Lung (tissue), 16 donors: ENCODE results near the gene ZCCHC2. TPM values are rescaled to one million over a fixed set of nuclear protein-coding genes. Genes with fewer than 3 reads are reported as not detected.

Experiments
- ATAC-seq: fragments of 200-7000 bp; cut with Tn5 transposase; one replicate; pipeline ENCODE4 v1.9.1; 2020; ENCODE audit warnings: moderate number of reproducible peaks; ENCODE audit not compliant: insufficient read depth, low FRiP score
- DNase-seq, 3 donors: peaks; one replicate each; pipeline ENCODE4 v3.0.0-alpha.2; 2013 to 2017
- H3K27ac ChIP-seq, 2 donors: one replicate each; pipeline ENCODE4 v1.5.1; 2013; ENCODE audit warnings: mild to moderate bottlenecking in 2 of 2, moderate library complexity in 2 of 2, control low read depth in 1 of 2, inconsistent platforms in 1 of 2, low read depth in 1 of 2, low read length in 1 of 2
- H3K27me3 ChIP-seq, 3 donors: one replicate each; pipeline ENCODE4 v1.5.1; 2013; ENCODE audit warnings: low read length in 2 of 3; ENCODE audit not compliant: control insufficient read depth in 3 of 3, insufficient read depth in 3 of 3
- H3K36me3 ChIP-seq, 4 donors: one replicate each; pipeline ENCODE4 v1.5.1; 2013; ENCODE audit warnings: low read length in 4 of 4, mild to moderate bottlenecking in 1 of 4, moderate library complexity in 1 of 4; ENCODE audit not compliant: control insufficient read depth in 4 of 4, insufficient read depth in 4 of 4
- H3K4me1 ChIP-seq, 5 donors: one replicate each; pipeline ENCODE4 v1.5.1; 2013; ENCODE audit warnings: low read length in 5 of 5, mild to moderate bottlenecking in 2 of 5, moderate library complexity in 1 of 5; ENCODE audit not compliant: control insufficient read depth in 5 of 5, insufficient read depth in 5 of 5
- H3K4me3 ChIP-seq: one replicate; pipeline ENCODE4 v1.5.1; 2013; ENCODE audit warnings: mild to moderate bottlenecking, control low read depth, moderate library complexity
- H3K9ac ChIP-seq, 2 donors: one replicate each; pipeline ENCODE4 v1.5.1; 2013; ENCODE audit warnings: low read length in 2 of 2, control low read depth in 1 of 2; ENCODE audit not compliant: insufficient read depth in 1 of 2
- H3K9me3 ChIP-seq, 4 donors: one replicate each; pipeline ENCODE4 v1.5.1; 2013; ENCODE audit warnings: low read length in 3 of 4, mild to moderate bottlenecking in 1 of 4, moderate library complexity in 1 of 4; ENCODE audit not compliant: control insufficient read depth in 4 of 4, insufficient read depth in 3 of 4
- WGBS, 2 donors: extraction: QIAGEN DNeasy Blood & Tissue Kit; methylation state at CpG; one replicate each; pipeline ENCODE4 v1.1.7; 2013; 5-methylcytosine and 5-hydroxymethylcytosine counted together
- long read RNA-seq, 5 donors: transcript quantifications; one replicate each; lab custom pipeline, GENCODE V29; 2026
- polyA plus RNA-seq, 2 donors: library from polyadenylated mRNA; stranded (reverse); fragments of 200-250 nt; gene quantifications; one replicate each; pipeline ENCODE4 v1.2.1, GENCODE V29; 2013
- total RNA-seq, 2 donors: library from RNA; depleted of rRNA in 1 of 2; stranded (reverse); fragments of >200 nt in 1 of 2; gene quantifications; one replicate each; pipeline ENCODE4 v1.2.1, GENCODE V29; 2014 to 2021
- TF ChIP-seq, protein P1 (sequence below): IDR thresholded peaks from 2 replicates; pipeline ENCODE4 v1.5.1; 2012; ENCODE audit warnings: mild to moderate bottlenecking; ENCODE audit errors: control extremely low read depth, extremely low read depth
- donor health status: control.
- donor health status: control.
- donor health status: Bipolar disorder and iron deficiency.
- donor health status: healthy.
- donor health status: DM: yes; HTN: yes; CAD: no.

The ZCCHC2 gene
- total RNA-seq (10 to 100 TPM; 25.5 to 33.9 TPM), polyA plus RNA-seq (10 to 100 TPM in 1 of 2 donors, 1 to 10 TPM in 1; 9.3 to 11.7 TPM)
- long read RNA-seq, donor 1, partial matches to known transcripts: 0 of 1 reads
- long read RNA-seq, donor 1, other reads (novel, unspliced or antisense): 0 of 1 reads
- long read RNA-seq, donor 2, partial matches to known transcripts: 0 of 1 reads
- long read RNA-seq, donor 2, other reads (novel, unspliced or antisense): 0 of 1 reads
- long read RNA-seq, donor 3: 0 reads
- long read RNA-seq, donor 4, partial matches to known transcripts: 0 of 2 reads
- long read RNA-seq, donor 4, other reads (novel, unspliced or antisense): 0 of 2 reads
- long read RNA-seq, donor 5, full-length matches to known transcripts: 4 of 4 reads
- long read RNA-seq, donor 5, partial matches to known transcripts: 0 of 4 reads
- long read RNA-seq, donor 5, other reads (novel, unspliced or antisense): 0 of 4 reads

DNA sequence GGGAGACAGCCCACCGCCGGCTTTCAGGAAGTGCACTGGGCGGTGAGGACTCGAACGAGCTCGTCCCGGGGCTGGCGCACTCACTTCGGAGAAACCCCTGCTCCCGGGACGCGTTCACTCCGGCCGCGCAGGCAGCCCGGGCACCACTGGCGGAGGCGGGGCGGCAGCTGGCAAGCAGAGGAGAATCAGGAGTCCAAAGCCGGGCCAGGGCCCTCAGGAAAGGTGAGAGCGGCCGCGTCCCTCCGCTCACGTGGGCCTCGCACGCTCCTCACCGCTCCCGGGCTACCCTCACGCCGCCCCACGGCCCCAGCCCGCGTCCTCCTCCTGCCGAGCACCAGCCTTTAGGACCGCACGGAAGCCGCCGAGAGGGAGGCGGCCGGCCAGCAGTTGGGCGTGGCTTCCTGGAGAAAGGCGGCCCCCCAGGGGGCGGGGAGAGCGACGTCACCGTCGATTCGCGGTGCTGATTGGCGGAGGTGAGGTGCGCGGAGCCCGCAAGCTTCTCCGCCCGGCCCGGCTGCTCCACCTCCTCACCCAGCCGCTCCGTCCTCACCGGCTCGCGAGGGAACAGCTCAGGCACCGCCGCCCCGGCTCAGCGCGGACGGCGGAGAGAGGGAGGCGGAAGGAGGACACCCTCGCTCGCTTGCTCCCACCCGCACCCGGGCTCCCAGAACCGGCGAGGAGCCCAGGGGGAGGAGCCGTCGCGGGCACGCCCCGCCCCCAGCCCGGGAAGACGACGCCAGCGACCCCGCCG lies at the start of gene ZCCHC2:
ZCCHC2 (plus strand) TSS at position 522 of the 751 bp plus-strand sequence. CDS start 400 bp downstream, outside the sequence.
- peak; percentile 98 to 99 (median 98) for DNase-seq
- WGBS, 2 donors: 1% methylated on average over 62 to 87 of the region's 87 CpGs
- TF ChIP-seq, protein P1, sequence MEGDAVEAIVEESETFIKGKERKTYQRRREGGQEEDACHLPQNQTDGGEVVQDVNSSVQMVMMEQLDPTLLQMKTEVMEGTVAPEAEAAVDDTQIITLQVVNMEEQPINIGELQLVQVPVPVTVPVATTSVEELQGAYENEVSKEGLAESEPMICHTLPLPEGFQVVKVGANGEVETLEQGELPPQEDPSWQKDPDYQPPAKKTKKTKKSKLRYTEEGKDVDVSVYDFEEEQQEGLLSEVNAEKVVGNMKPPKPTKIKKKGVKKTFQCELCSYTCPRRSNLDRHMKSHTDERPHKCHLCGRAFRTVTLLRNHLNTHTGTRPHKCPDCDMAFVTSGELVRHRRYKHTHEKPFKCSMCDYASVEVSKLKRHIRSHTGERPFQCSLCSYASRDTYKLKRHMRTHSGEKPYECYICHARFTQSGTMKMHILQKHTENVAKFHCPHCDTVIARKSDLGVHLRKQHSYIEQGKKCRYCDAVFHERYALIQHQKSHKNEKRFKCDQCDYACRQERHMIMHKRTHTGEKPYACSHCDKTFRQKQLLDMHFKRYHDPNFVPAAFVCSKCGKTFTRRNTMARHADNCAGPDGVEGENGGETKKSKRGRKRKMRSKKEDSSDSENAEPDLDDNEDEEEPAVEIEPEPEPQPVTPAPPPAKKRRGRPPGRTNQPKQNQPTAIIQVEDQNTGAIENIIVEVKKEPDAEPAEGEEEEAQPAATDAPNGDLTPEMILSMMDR: no peak
- ATAC-seq: peak; percentile 89
- H3K27ac ChIP-seq: peak within 1 kb of the TSS; percentile 98 to 100
- peak within 1 kb of the TSS; percentile 89 for H3K4me3 ChIP-seq
- no peaks in the 10 kb centered on the region for H3K36me3 ChIP-seq
- peak within 1 kb of the TSS; percentile 7 to 38 for H3K9ac ChIP-seq
- peaks cover 0 to 19% (median 12%) of the 10 kb centered on the region in 3 donors for H3K27me3 ChIP-seq
- H3K9me3 ChIP-seq: no peaks in the 10 kb centered on the region
- H3K4me1 ChIP-seq: peaks cover 2 to 32% (median 4%) of the 10 kb centered on the region in 5 donors

DNA sequence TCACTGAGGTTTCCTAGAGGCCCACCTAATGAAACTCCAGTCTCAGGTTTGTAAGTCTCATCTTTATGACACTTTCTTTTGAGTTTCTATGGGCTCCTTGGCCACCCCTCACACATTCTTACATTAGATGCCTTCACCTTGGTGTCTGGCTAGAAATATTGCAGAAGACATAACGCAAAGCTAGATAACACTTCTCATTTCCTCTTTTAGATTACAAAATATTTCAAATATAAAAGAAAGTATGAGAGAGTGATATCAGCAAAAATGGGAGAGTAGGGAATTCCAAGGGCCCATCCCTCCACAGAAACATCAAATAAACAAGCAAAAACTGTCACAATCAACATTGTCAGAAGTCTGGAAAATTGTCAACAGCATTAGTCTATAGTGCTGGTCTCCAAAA lies 43.3 kb upstream of the ZCCHC2 start:
- no peak overlapping the region for H3K27ac ChIP-seq
- ATAC-seq (no peak), DNase-seq (no peak)
- no peaks in the 10 kb centered on the region for H3K27me3 ChIP-seq
- H3K36me3 ChIP-seq: no peaks in the 10 kb centered on the region
- no peaks in the 10 kb centered on the region for H3K4me1 ChIP-seq
- H3K9ac ChIP-seq: no peak overlapping the region
- TF ChIP-seq, protein P1: no peak
- WGBS, 2 donors: 41 to 62% methylated on average over 1 of the region's 1 CpG
- H3K4me3 ChIP-seq: no peak overlapping the region
- H3K9me3 ChIP-seq: peaks cover 0 to 15% (median 4%) of the 10 kb centered on the region in 4 donors

DNA sequence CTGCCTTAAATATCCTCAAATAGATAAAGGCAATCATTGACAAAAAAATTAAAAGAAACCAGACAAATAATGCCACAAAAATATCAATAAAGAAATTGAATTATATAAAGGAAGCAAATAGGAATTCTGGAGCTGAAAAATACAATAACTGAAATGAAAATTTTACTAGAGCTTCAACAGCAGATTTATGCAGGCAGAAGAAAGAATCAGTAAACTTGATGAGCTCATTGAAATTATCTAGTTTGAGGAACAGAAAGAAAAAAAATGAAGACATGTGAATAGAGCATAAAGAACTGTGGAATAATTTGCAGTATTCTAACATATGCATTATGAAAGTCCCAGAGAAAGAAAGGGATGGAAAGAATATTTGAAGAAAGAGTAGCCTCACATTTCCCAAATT lies 41.9 kb upstream of the ZCCHC2 start:
- Histone ChIP-seq H3K4me1 (no peaks in the 10 kb centered on the region), H3K27ac (no peak overlapping the region), H3K4me3 (no peak overlapping the region), H3K27me3 (no peaks in the 10 kb centered on the region), H3K36me3 (no peaks in the 10 kb centered on the region), H3K9ac (no peak overlapping the region), H3K9me3 (peaks cover 0 to 15% (median 3%) of the 10 kb centered on the region in 4 donors)
- TF ChIP-seq, protein P1: no peak
- ATAC-seq (no peak), DNase-seq (no peak)
